ENCODE measurements around the gene PDZK1IP1.
"Not testable (repeated sequence)": the region's sequence is repeated elsewhere in the genome, so short reads cannot be mapped to it uniquely, and the experiment has no call there.

Gene PDZK1IP1

GRCh38 chr1:47195981-47196380 is 6.1 kb upstream of the PDZK1IP1 start:
- DNase-seq = not testable (repeated sequence)

- no peak for DNase-seq
These were observed 4.5 kb upstream of the PDZK1IP1 start for GRCh38 chr1:47194311-47194710.

- not testable (repeated sequence) for DNase-seq
These were observed 3.7 kb upstream of the PDZK1IP1 start for GRCh38 chr1:47193496-47193895.

- peak; percentile 57 to 61 for DNase-seq
These were observed 2.9 kb upstream of the PDZK1IP1 start for GRCh38 chr1:47192458-47193384.

GRCh38 chr1:47191940-47192457 is 2.2 kb upstream of the PDZK1IP1 start:
- no peak for DNase-seq

- DNase-seq = no peak
These were observed 1.0 kb upstream of the PDZK1IP1 start for GRCh38 chr1:47190857-47191256.

- DNase-seq = no peak
These were observed 646 bp upstream of the PDZK1IP1 start for GRCh38 chr1:47190509-47190855.

- no peak for DNase-seq
These were observed 748 bp downstream of the PDZK1IP1 start for GRCh38 chr1:47188791-47189785.

- no peak for DNase-seq
These were observed 1.9 kb downstream of the PDZK1IP1 start for GRCh38 chr1:47187926-47188250.

- no peak for DNase-seq
These were observed 2.5 kb downstream of the PDZK1IP1 start for GRCh38 chr1:47187231-47187925.

GRCh38 chr1:47186267-47187185 is 3.3 kb downstream of the PDZK1IP1 start:
- no peak for DNase-seq

- DNase-seq = no peak
These were observed 4.8 kb downstream of the PDZK1IP1 start for GRCh38 chr1:47184822-47185677.

- no peak for DNase-seq
These were observed 5.6 kb downstream of the PDZK1IP1 start for GRCh38 chr1:47184090-47184821.

GRCh38 chr1:47183308-47184089 is 6.3 kb downstream of the PDZK1IP1 start:
- no peak for DNase-seq

- DNase-seq = no peak
These were observed 7.1 kb downstream of the PDZK1IP1 start for GRCh38 chr1:47182676-47183235.

GRCh38 chr1:47181955-47182675 is 7.7 kb downstream of the PDZK1IP1 start:
- DNase-seq = no peak

- no peak for DNase-seq
These were observed 8.5 kb downstream of the PDZK1IP1 start for GRCh38 chr1:47181095-47181954.

All from CD4-positive, alpha-beta T cell treated with Interleukin-4 for 1 hour (primary cell).